Astrocyte of the spinal cord (primary cell): Measurements from ENCODE around the gene UBE2Q1.

Experiments
- DNase-seq: peaks from one replicate; pipeline ENCODE4 v3.0.0; 2011; ENCODE audit warnings: low read depth, low spot score
- H3K4me3 ChIP-seq: 2 replicates; pipeline ENCODE4 v1.5.1; 2011; ENCODE audit warnings: low read depth, mild to moderate bottlenecking, low read length, moderate library complexity
- CTCF ChIP-seq: IDR thresholded peaks from 2 replicates; pipeline ENCODE4 v1.5.1; 2012; ENCODE audit warnings: low read depth, mild to moderate bottlenecking, low read length, inconsistent platforms
- in situ Hi-C: cut with HindIII; loops from 2 replicates; pipeline ENCODE4 v1.10.0; 2017; ENCODE audit warnings: low sequenced_read_pairs

Gene UBE2Q1

DNA sequence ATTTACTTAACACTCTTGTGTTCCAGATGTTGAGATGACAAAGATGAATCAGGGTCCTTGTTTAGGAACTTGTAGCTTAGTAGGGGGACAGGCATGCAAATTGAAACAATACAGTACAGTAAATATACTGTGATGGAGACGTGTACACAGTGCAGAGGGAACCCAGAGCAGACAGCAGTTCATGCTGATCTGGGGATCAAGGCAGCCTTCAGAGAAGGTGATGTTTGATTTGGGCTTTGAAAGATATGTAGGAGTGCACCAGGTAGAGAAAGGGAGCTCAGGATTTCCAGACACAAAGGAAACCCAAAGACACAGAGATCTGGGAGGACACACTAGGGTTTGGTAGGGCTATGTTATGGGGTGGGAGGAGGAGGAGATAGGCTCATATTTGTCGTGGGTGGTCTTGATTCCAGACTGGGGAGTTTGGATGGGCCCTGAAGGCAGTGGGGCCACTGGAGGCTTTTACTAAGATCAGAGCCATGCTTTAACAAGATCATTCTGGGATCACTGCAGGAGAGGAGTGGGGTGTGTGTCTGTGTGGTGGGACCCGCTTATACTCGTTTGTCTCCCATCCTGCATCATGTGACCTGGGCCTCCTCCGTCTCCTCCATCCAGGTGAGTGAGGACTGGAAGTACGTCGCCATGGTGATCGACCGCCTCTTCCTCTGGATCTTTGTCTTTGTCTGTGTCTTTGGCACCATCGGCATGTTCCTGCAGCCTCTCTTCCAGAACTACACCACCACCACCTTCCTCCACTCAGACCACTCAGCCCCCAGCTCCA, 16.9 kb upstream of the UBE2Q1 start:
- DNase-seq: no peak
- no peak for TF ChIP-seq CTCF
- in situ Hi-C loops: no loop called here
- no peak overlapping the region for H3K4me3 ChIP-seq

GRCh38 chr1:154574716-154575115, 16.3 kb upstream of the UBE2Q1 start:
- in situ Hi-C loops: no loop called here
- H3K4me3 ChIP-seq: no peak overlapping the region
- no peak for TF ChIP-seq CTCF
- no peak for DNase-seq

DNA sequence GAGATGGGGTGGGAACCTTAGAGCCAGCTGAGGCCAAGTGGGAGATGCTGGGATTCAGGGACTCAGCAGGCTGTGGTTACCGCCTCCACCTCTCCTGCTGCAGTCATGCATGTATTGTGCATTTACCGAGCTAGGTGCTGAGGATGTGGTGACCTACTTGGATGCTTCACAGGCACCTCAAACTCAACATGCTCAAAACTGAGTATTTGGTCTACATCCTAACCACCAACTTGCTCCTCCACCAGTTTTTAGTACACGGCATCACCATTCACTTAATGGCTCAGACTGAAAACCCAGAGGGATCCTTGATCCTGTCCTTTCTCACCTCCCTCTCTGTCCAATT, 14.7 kb upstream of the UBE2Q1 start:
- in situ Hi-C loops: no loop called here
- no peak for DNase-seq
- no peak overlapping the region for H3K4me3 ChIP-seq
- no peak for TF ChIP-seq CTCF

GRCh38 chr1:154572468-154573167, 14.2 kb upstream of the UBE2Q1 start:
- no peak overlapping the region for H3K4me3 ChIP-seq
- no peak for TF ChIP-seq CTCF
- no peak for DNase-seq
- in situ Hi-C loops: no loop called here

- no peak overlapping the region for H3K4me3 ChIP-seq
- DNase-seq: no peak
- in situ Hi-C loops: no loop called here
- no peak for TF ChIP-seq CTCF
Observed at GRCh38 chr1:154571964-154572288, 13.5 kb upstream of the UBE2Q1 start.

DNA sequence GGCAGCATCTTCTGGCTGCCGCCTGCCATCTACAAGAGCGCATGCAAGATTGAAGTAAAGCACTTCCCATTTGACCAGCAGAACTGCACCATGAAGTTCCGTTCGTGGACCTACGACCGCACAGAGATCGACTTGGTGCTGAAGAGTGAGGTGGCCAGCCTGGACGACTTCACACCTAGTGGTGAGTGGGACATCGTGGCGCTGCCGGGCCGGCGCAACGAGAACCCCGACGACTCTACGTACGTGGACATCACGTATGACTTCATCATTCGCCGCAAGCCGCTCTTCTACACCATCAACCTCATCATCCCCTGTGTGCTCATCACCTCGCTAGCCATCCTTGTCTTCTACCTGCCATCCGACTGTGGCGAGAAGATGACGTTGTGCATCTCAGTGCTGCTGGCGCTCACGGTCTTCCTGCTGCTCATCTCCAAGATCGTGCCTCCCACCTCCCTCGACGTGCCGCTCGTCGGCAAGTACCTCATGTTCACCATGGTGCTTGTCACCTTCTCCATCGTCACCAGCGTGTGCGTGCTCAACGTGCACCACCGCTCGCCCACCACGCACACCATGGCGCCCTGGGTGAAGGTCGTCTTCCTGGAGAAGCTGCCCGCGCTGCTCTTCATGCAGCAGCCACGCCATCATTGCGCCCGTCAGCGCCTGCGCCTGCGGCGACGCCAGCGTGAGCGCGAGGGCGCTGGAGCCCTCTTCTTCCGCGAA, 12.9 kb upstream of the UBE2Q1 start:
- DNase-seq: no peak
- no peak overlapping the region for H3K4me3 ChIP-seq
- in situ Hi-C loops: no loop called here
- no peak for TF ChIP-seq CTCF
